Natural killer cell (primary cell): Measurements from ENCODE around the gene IFRD2. TPM values are rescaled to one million over a fixed set of nuclear protein-coding genes. Genes with fewer than 3 reads are reported as not detected.

Experiments used
- ATAC-seq, 3 donors: fragments of 150-1000 bp in 2 of 3; fragments of 200-7000 bp in 1 of 3; cut with Tn5 transposase; 1 replicate in 1 of 3; 2 replicates in 2 of 3; pipeline ENCODE4 v1.10.0; 2021; ENCODE audit warnings: mild to moderate bottlenecking in 2 of 3, moderate library complexity in 2 of 3
- DNase-seq, 2 donors: peaks; one replicate each; pipeline versions ENCODE4 v3.0.0 to v3.0.0-alpha.2; 2013 to 2021; ENCODE audit warnings: mixed read lengths in 1 of 2
- H3K27ac ChIP-seq: one replicate; pipeline ENCODE4 v1.5.1; 2013; ENCODE audit warnings: mild to moderate bottlenecking, low read length
- H3K27me3 ChIP-seq: one replicate; pipeline ENCODE4 v1.6.1; 2013; ENCODE audit warnings: low read length; ENCODE audit not compliant: control insufficient read depth, insufficient read depth
- H3K36me3 ChIP-seq: one replicate; pipeline ENCODE4 v1.6.1; 2013; ENCODE audit warnings: low read length; ENCODE audit not compliant: control insufficient read depth, insufficient read depth
- H3K4me1 ChIP-seq: one replicate; pipeline ENCODE4 v1.6.1; 2013; ENCODE audit warnings: low read length; ENCODE audit not compliant: control insufficient read depth, insufficient read depth
- H3K4me3 ChIP-seq: one replicate; pipeline ENCODE4 v1.5.1; 2013; ENCODE audit warnings: low read length
- H3K9me3 ChIP-seq: one replicate; pipeline ENCODE4 v1.6.1; 2013; ENCODE audit warnings: low read length; ENCODE audit not compliant: control insufficient read depth, insufficient read depth
- H3K27ac Mint-ChIP-seq, 2 donors: one replicate each; pipeline ENCODE4 v1.8.0; 2022; ENCODE audit warnings: mild to moderate bottlenecking in 2 of 2, mixed read lengths in 2 of 2, moderate library complexity in 1 of 2
- H3K27me3 Mint-ChIP-seq, 2 donors: one replicate each; pipeline ENCODE4 v1.8.0; 2022; ENCODE audit warnings: low read depth in 2 of 2, mixed read lengths in 2 of 2
- H3K36me3 Mint-ChIP-seq: one replicate; pipeline ENCODE4 v1.8.0; 2022; ENCODE audit warnings: mixed read lengths
- H3K4me1 Mint-ChIP-seq, 2 donors: one replicate each; pipeline ENCODE4 v1.8.0; 2022; ENCODE audit warnings: mixed read lengths in 2 of 2
- H3K4me3 Mint-ChIP-seq: one replicate; pipeline ENCODE4 v1.8.0; 2022; ENCODE audit warnings: mild to moderate bottlenecking, moderate library complexity, mixed read lengths
- H3K9me3 Mint-ChIP-seq, 2 donors: one replicate each; pipeline ENCODE4 v1.8.0; 2022; ENCODE audit warnings: mixed read lengths in 2 of 2
- WGBS: methylation state at CpG from one replicate; pipeline ENCODE4 v1.1.7; 2013; ENCODE audit warnings: missing lambda C conversion rate; ENCODE audit not compliant: insufficient coverage; 5-methylcytosine and 5-hydroxymethylcytosine counted together
- intact Hi-C: fragments of 100-400 bp; cut with micrococcal nuclease; formaldehyde crosslinking; loops from one replicate; pipeline ENCODE4 v1.14.2; 2022
- total RNA-seq, 4 donors: library from RNA; stranded (reverse); fragments of 120-200 nt in 1 of 4; gene quantifications; one replicate each; pipeline versions ENCODE4 v1.2.3 to v1.2.4, GENCODE V29; 2013 to 2022
- TF ChIP-seq, protein P1 (sequence below): fragments of 200-600 bp; IDR thresholded peaks from one replicate; pipeline ENCODE4 v1.8.0; 2022; ENCODE audit warnings: antibody characterized with exemption

Gene IFRD2
- total RNA-seq, 3 donors from 2014 or later (not counting 1 experiment from before 2014, with no cell fraction given) = 27.8 to 39.1 (median 32.1) TPM

DNA sequence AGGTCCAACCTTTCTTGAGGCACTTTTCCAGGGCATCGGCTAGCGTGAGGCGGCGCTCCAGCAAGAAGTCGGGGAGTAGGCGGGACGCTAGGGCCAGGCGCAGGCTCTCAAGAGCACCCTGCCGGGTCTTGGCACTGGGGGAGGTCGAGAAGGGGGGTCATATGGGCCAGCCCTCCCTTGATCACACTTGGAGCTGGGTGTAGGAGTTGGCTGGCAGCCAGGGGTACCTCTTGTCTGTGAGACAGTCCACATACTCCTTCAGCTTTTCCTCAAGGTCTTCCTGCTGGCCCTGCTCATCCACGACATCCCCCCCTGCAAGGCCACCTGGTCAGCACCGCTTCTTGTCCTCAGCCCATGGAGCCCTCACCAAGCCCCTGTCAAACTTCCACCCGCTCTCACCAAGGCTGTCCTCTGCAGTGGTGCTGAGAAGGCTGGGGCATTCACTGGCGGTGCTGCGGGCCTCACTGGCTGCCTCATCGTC, 2.0 kb downstream of the IFRD2 start:
- Histone ChIP-seq H3K27ac (no peak overlapping the region), H3K36me3 (peaks cover 23% of the 10 kb centered on the region), H3K27me3 (no peaks in the 10 kb centered on the region), H3K9me3 (no peaks in the 10 kb centered on the region), H3K4me1 (peaks cover 18% of the 10 kb centered on the region), H3K4me3 (no peak overlapping the region)
- H3K27ac Mint-ChIP-seq = no peak overlapping the region
- H3K4me1 Mint-ChIP-seq = peaks cover 15 to 18% of the 10 kb centered on the region in 2 donors
- H3K9me3 Mint-ChIP-seq = no peaks in the 10 kb centered on the region
- ATAC-seq (no peak), DNase-seq (no peak)
- peak overlapping the region; percentile 4 for H3K4me3 Mint-ChIP-seq
- WGBS = 94% methylated on average over 16 of the region's 16 CpGs
- intact Hi-C loops = no loop called here
- TF ChIP-seq, protein P1, sequence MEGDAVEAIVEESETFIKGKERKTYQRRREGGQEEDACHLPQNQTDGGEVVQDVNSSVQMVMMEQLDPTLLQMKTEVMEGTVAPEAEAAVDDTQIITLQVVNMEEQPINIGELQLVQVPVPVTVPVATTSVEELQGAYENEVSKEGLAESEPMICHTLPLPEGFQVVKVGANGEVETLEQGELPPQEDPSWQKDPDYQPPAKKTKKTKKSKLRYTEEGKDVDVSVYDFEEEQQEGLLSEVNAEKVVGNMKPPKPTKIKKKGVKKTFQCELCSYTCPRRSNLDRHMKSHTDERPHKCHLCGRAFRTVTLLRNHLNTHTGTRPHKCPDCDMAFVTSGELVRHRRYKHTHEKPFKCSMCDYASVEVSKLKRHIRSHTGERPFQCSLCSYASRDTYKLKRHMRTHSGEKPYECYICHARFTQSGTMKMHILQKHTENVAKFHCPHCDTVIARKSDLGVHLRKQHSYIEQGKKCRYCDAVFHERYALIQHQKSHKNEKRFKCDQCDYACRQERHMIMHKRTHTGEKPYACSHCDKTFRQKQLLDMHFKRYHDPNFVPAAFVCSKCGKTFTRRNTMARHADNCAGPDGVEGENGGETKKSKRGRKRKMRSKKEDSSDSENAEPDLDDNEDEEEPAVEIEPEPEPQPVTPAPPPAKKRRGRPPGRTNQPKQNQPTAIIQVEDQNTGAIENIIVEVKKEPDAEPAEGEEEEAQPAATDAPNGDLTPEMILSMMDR = no peak
- no peaks in the 10 kb centered on the region for H3K36me3 Mint-ChIP-seq
- H3K27me3 Mint-ChIP-seq = no peaks in the 10 kb centered on the region

DNA sequence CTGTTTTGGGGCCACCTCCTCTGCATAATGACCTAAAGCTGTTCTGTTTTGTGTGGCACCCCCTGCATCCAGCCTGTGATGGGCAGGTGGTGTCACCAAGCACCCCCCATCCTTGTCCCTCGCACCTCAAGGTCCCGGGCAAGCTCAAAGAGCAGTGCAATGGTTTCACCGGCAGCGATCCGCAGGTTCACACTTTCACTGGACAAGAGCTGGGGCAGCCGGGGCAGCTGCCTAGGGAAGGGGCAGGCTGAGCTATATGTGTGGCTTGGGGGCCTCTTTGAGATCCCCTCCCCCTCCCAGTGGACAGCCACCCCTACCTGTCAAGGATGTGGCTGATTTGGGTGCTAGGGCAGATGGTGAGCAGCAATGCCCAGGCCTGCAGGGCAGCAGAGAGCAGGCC, 3.1 kb downstream of the IFRD2 start:
- no peak overlapping the region for H3K4me3 Mint-ChIP-seq
- WGBS = 97% methylated on average over 5 of the region's 6 CpGs
- ATAC-seq = no peak
- H3K27me3 ChIP-seq = no peaks in the 10 kb centered on the region
- H3K9me3 Mint-ChIP-seq = no peaks in the 10 kb centered on the region
- H3K27ac ChIP-seq = no peak overlapping the region
- no peak overlapping the region for H3K27ac Mint-ChIP-seq
- intact Hi-C loops = no loop called here
- no peaks in the 10 kb centered on the region for H3K27me3 Mint-ChIP-seq
- H3K36me3 ChIP-seq = peaks cover 23% of the 10 kb centered on the region
- H3K4me1 ChIP-seq = peaks cover 18% of the 10 kb centered on the region
- H3K4me3 ChIP-seq = no peak overlapping the region
- DNase-seq = no peak
- no peaks in the 10 kb centered on the region for H3K9me3 ChIP-seq
- H3K4me1 Mint-ChIP-seq = peaks cover 15 to 18% of the 10 kb centered on the region in 2 donors
- no peaks in the 10 kb centered on the region for H3K36me3 Mint-ChIP-seq
- TF ChIP-seq, protein P1 = no peak

DNA sequence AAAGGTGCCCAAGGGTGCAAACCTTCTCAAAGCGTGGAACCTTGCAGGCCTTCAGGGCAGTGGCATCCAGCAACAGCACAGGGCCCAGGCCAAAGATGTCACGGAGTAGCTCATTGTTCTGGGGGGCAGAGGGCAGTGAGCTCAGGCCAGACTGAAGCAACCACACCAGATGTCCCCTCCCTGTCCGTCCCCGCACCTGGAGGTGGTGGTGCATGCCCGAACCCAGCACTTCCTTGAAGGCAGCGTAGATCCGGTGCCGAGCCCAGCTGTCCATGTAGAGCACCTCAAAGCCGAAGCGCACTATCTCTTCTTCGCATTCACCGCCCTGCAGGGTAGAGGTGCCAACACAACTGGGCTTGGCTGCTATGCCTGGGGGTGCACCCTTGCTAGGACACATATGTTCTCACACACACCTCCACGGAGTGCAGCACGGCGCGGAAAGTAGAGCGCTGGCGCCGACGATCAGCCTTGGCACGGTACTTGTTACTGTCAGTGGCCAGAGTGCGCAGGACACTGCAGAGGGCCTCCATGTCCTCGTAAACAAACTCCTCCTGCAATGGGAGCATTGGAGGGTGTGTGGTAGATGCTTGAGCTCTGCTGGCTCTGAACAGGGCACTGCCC, 3.7 kb downstream of the IFRD2 start:
- no peak overlapping the region for H3K4me3 ChIP-seq
- TF ChIP-seq, protein P1 = no peak
- peaks cover 18% of the 10 kb centered on the region for H3K4me1 ChIP-seq
- Mint-ChIP-seq H3K4me1 (peaks cover 15 to 18% of the 10 kb centered on the region in 2 donors), H3K9me3 (no peaks in the 10 kb centered on the region), H3K36me3 (no peaks in the 10 kb centered on the region), H3K4me3 (no peak overlapping the region), H3K27me3 (no peaks in the 10 kb centered on the region), H3K27ac (no peak overlapping the region)
- H3K27me3 ChIP-seq = no peaks in the 10 kb centered on the region
- ATAC-seq (no peak), DNase-seq (no peak)
- no peaks in the 10 kb centered on the region for H3K9me3 ChIP-seq
- intact Hi-C loops = no loop called here
- peaks cover 23% of the 10 kb centered on the region for H3K36me3 ChIP-seq
- WGBS = 97% methylated on average over 23 of the region's 23 CpGs
- H3K27ac ChIP-seq = no peak overlapping the region

DNA sequence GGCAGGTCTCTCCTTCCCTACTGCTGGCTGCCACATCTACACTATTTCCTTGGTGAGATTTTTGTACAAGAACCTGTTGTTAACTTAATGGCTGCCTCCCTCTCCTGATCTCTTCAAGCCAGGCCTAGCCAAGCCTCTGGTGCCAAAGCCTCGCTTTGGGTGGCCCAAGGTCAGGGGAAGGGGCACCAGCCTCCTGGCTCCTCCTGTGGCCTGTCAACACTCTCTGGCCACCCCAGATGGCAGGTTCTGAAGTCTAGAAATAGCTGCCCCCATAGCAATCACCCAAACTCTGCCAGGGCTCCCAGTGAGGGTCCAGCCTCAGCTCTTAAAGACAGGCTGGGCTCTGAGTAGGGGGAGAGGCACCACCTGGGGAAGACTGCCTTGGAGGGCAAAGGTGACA, 5.0 kb downstream of the IFRD2 start:
- no peak for ATAC-seq
- 92% methylated on average over 1 of the region's 1 CpG for WGBS
- TF ChIP-seq, protein P1 = no peak
- Mint-ChIP-seq H3K27ac (no peak overlapping the region), H3K27me3 (no peaks in the 10 kb centered on the region), H3K4me3 (no peak overlapping the region), H3K36me3 (no peaks in the 10 kb centered on the region), H3K4me1 (peaks cover 6 to 10% of the 10 kb centered on the region in 2 donors), H3K9me3 (no peaks in the 10 kb centered on the region)
- no peak overlapping the region for H3K4me3 ChIP-seq
- no peak overlapping the region for H3K27ac ChIP-seq
- intact Hi-C loops = no loop called here
- peaks cover 11% of the 10 kb centered on the region for H3K4me1 ChIP-seq
- H3K27me3 ChIP-seq = no peaks in the 10 kb centered on the region
- DNase-seq = no peak
- H3K9me3 ChIP-seq = no peaks in the 10 kb centered on the region
- peaks cover 23% of the 10 kb centered on the region for H3K36me3 ChIP-seq
